B cell (primary cell): Measurements from ENCODE around the gene INO80C. TPM values are rescaled to one million over a fixed set of nuclear protein-coding genes. Genes with fewer than 3 reads are reported as not detected.

Experiments
- ATAC-seq: fragments of 200-7000 bp; cut with Tn5 transposase; one replicate; pipeline ENCODE4 v1.10.0; 2021; ENCODE audit warnings: low read depth, mild to moderate bottlenecking, moderate number of reproducible peaks, moderate library complexity
- CTCF ChIA-PET: fragments of 350-600 bp; sonication (Branson Sonifier 250); formaldehyde crosslinking; loops from one replicate; lab custom pipeline; 2021; ENCODE audit warnings: antibody characterized with exemption, inconsistent platforms; lab: Charles Lee
- POLR2A ChIA-PET: fragments of 350-600 bp; sonication (Branson Sonifier 250); formaldehyde crosslinking; loops from one replicate; lab custom pipeline; 2021; ENCODE audit warnings: antibody characterized with exemption; lab: Charles Lee
- DNase-seq: peaks from one replicate; pipeline ENCODE4 v3.0.0; 2013
- H2AFZ ChIP-seq: 2 replicates; pipeline ENCODE4 v1.6.1; 2012; ENCODE audit warnings: mild to moderate bottlenecking, low read depth, low read length; ENCODE audit not compliant: insufficient read depth, poor library complexity, severe bottlenecking
- H3K27ac ChIP-seq, 2 donors: 1 replicate in 1 of 2; 2 replicates in 1 of 2; pipeline ENCODE4 v1.5.1; 2012 to 2013; ENCODE audit warnings: low read length in 2 of 2, mild to moderate bottlenecking in 2 of 2, moderate library complexity in 1 of 2
- H3K27me3 ChIP-seq, 4 experiments: fragments of 200-600 bp in 1 of 4; sonication (generic) in 1 of 4; replicated peaks in 1 of 4; 1 replicate in 2 of 4; 2 replicates in 2 of 4; pipeline versions ENCODE4 v1.6.1 to v1.7.0; 2013 to 2016; ENCODE audit warnings: low read length in 3 of 4, mild to moderate bottlenecking in 2 of 4, mixed read lengths in 1 of 4, moderate library complexity in 1 of 4; ENCODE audit not compliant: insufficient read depth in 4 of 4, control insufficient read depth in 3 of 4; ENCODE audit errors: control extremely low read depth in 1 of 4
- H3K36me3 ChIP-seq, 2 experiments: replicated peaks in 1 of 2; 1 replicate in 1 of 2; 2 replicates in 1 of 2; pipeline versions ENCODE4 v1.6.1 to v1.7.1; 2013; ENCODE audit warnings: low read length in 1 of 2; ENCODE audit not compliant: insufficient read depth in 2 of 2, control insufficient read depth in 1 of 2; ENCODE audit errors: control extremely low read depth in 1 of 2, extremely low read depth in 1 of 2
- H3K4me1 ChIP-seq, 2 donors: fragments of 200-600 bp in 1 of 2; sonication (generic) in 1 of 2; 1 replicate in 1 of 2; 2 replicates in 1 of 2; pipeline versions ENCODE4 v1.5.1 to v1.6.1; 2013 to 2017; ENCODE audit warnings: low read length in 2 of 2; ENCODE audit not compliant: control insufficient read depth in 2 of 2, insufficient read depth in 2 of 2
- H3K4me2 ChIP-seq: replicated peaks from 2 replicates; pipeline ENCODE3; 2012; ENCODE audit warnings: mild to moderate bottlenecking, low read depth, low read length; ENCODE audit not compliant: poor library complexity, severe bottlenecking
- H3K4me3 ChIP-seq, 5 experiments: fragments of 200-600 bp in 1 of 5; sonication (generic) in 1 of 5; 1 replicate in 3 of 5; 2 replicates in 2 of 5; pipeline versions ENCODE4 v1.5.1 to v1.7.0; 2011 to 2016; ENCODE audit warnings: low read length in 4 of 5, mild to moderate bottlenecking in 4 of 5, low read depth in 2 of 5, control low read depth in 1 of 5, moderate library complexity in 1 of 5; ENCODE audit not compliant: insufficient read depth in 1 of 5; ENCODE audit errors: control extremely low read depth in 1 of 5, extremely low read depth in 1 of 5
- H3K79me2 ChIP-seq: fragments of 200-600 bp; sonication (generic); one replicate; pipeline ENCODE4 v1.6.0; 2016; ENCODE audit warnings: low read length; ENCODE audit not compliant: control insufficient read depth, insufficient read depth
- H3K9ac ChIP-seq: fragments of 200-600 bp; sonication (generic); 2 replicates; pipeline ENCODE4 v1.6.1; 2017; ENCODE audit warnings: mild to moderate bottlenecking, low read length, moderate library complexity
- H3K9me3 ChIP-seq, 3 donors: one replicate each; pipeline versions ENCODE4 v1.6.1 to v1.7.1; 2013; ENCODE audit warnings: low read length in 2 of 3; ENCODE audit not compliant: control insufficient read depth in 2 of 3, insufficient read depth in 1 of 3; ENCODE audit errors: control extremely low read depth in 1 of 3
- H4K20me1 ChIP-seq: 2 replicates; pipeline ENCODE4 v1.6.0; 2012; ENCODE audit warnings: mild to moderate bottlenecking, low read length; ENCODE audit not compliant: insufficient read depth, control insufficient read depth, poor library complexity, severe bottlenecking
- H3K27ac Mint-ChIP-seq: one replicate; pipeline ENCODE4 v1.8.0; 2021; ENCODE audit warnings: mixed read lengths
- H3K27me3 Mint-ChIP-seq: one replicate; pipeline ENCODE4 v1.8.0; 2021; ENCODE audit warnings: mixed read lengths
- H3K4me1 Mint-ChIP-seq: one replicate; pipeline ENCODE4 v1.8.0; 2021; ENCODE audit warnings: mixed read lengths
- H3K4me3 Mint-ChIP-seq: one replicate; pipeline ENCODE4 v1.8.0; 2021; ENCODE audit warnings: mixed read lengths
- H3K9me3 Mint-ChIP-seq: one replicate; pipeline ENCODE4 v1.8.0; 2022; ENCODE audit warnings: mixed read lengths; ENCODE audit not compliant: insufficient read depth
- CTCF ChIP-seq: fragments of 200-600 bp; IDR thresholded peaks from one replicate; pipeline ENCODE4 v1.8.0; 2022; ENCODE audit warnings: antibody characterized with exemption, mild to moderate bottlenecking
- EZH2 ChIP-seq: IDR thresholded peaks from 2 replicates; pipeline ENCODE4 v1.6.1; 2012; ENCODE audit warnings: borderline replicate concordance, low read depth, mild to moderate bottlenecking, moderate library complexity, low read length; ENCODE audit not compliant: insufficient read depth, poor library complexity, severe bottlenecking
- WGBS: methylation state at CpG from one replicate; pipeline ENCODE4 v1.1.5; 2013; ENCODE audit warnings: missing lambda C conversion rate; ENCODE audit not compliant: insufficient coverage; 5-methylcytosine and 5-hydroxymethylcytosine counted together
- intact Hi-C: fragments of 100-400 bp; cut with micrococcal nuclease; formaldehyde crosslinking; loops from one replicate; pipeline ENCODE4 v1.10.0; 2022
- polyA plus RNA-seq: library from polyadenylated mRNA; depleted of rRNA; stranded (reverse); fragments of >200 nt; gene quantifications from 2 replicates; pipeline ENCODE4 v1.2.3, GENCODE V29; 2012
- total RNA-seq, 2 donors: library from RNA; stranded (reverse); fragments of 120-200 nt in 1 of 2; gene quantifications; 1 replicate in 1 of 2; 2 replicates in 1 of 2; pipeline versions ENCODE4 v1.2.3 to v1.2.4, GENCODE V29; 2013 to 2022

INO80C gene
- total and polyA plus RNA-seq, 2 donors (not counting 1 experiment from before 2014, with no cell fraction given): 18.2 to 37.9 TPM

- H3K36me3 ChIP-seq: peaks cover 0 to 13% of the 10 kb centered on the region in 2 experiments
- WGBS: 0% methylated on average over 3 of the region's 4 CpGs
- POLR2A ChIA-PET: no interaction called here
- H3K27ac ChIP-seq: peak overlapping the region in 1 of 2 donors; percentile 20
- peak overlapping the region; percentile 50 for H3K4me2 ChIP-seq
- ATAC-seq (peak; percentile 89), DNase-seq (peak; percentile 40)
- no peaks in the 10 kb centered on the region for H3K27me3 Mint-ChIP-seq
- TF ChIP-seq CTCF (no peak), EZH2 (no peak)
- H3K27ac Mint-ChIP-seq: peak overlapping the region; percentile 73
- CTCF ChIA-PET: no interaction called here
- no peaks in the 10 kb centered on the region for H3K9me3 ChIP-seq
- peak overlapping the region; percentile 29 for H3K9ac ChIP-seq
- H2AFZ ChIP-seq: no peak overlapping the region
- H4K20me1 ChIP-seq: no peaks in the 10 kb centered on the region
- intact Hi-C loops: no loop called here
- no peaks in the 10 kb centered on the region for H3K27me3 ChIP-seq
- H3K4me1 Mint-ChIP-seq: peaks cover 34% of the 10 kb centered on the region
- H3K79me2 ChIP-seq: no peaks in the 10 kb centered on the region
- no peaks in the 10 kb centered on the region for H3K9me3 Mint-ChIP-seq
- peaks cover 13 to 17% of the 10 kb centered on the region in 2 donors for H3K4me1 ChIP-seq
- H3K4me3 ChIP-seq: no peak overlapping the region
- H3K4me3 Mint-ChIP-seq: peak overlapping the region; percentile 58
These were observed 30.1 kb downstream of the INO80C start for GRCh38 chr18:35467624-35468016.

GRCh38 chr18:35466815-35467623 is 30.7 kb downstream of the INO80C start:
- H3K36me3 ChIP-seq: peaks cover 0 to 13% of the 10 kb centered on the region in 2 experiments
- no peak overlapping the region for H3K4me3 Mint-ChIP-seq
- no peak overlapping the region for H3K4me3 ChIP-seq
- ATAC-seq (peak; percentile 16), DNase-seq (no peak)
- intact Hi-C loops: no loop called here
- peak overlapping the region; percentile 50 for H3K4me2 ChIP-seq
- ChIA-PET CTCF (no interaction called here), POLR2A (interaction anchor here (0.7 kb wide), 1 partner anchor 120 kb away, joined by 4 read pairs; no protein-coding TSS in a partner anchor)
- H2AFZ ChIP-seq: no peak overlapping the region
- no peaks in the 10 kb centered on the region for H4K20me1 ChIP-seq
- H3K9ac ChIP-seq: peak overlapping the region; percentile 29
- no peak overlapping the region for H3K27ac Mint-ChIP-seq
- TF ChIP-seq EZH2 (no peak), CTCF (no peak)
- H3K79me2 ChIP-seq: no peaks in the 10 kb centered on the region
- no peak overlapping the region for H3K27ac ChIP-seq
- H3K27me3 Mint-ChIP-seq: no peaks in the 10 kb centered on the region
- no peaks in the 10 kb centered on the region for H3K9me3 Mint-ChIP-seq
- H3K4me1 ChIP-seq: peaks cover 13 to 17% of the 10 kb centered on the region in 2 donors
- WGBS: 47% methylated on average over 7 of the region's 11 CpGs
- H3K27me3 ChIP-seq: no peaks in the 10 kb centered on the region
- no peaks in the 10 kb centered on the region for H3K9me3 ChIP-seq
- peaks cover 34% of the 10 kb centered on the region for H3K4me1 Mint-ChIP-seq
